ENCODE data around the gene ST3GAL5. TPM values are rescaled to one million over a fixed set of nuclear protein-coding genes. Genes with fewer than 3 reads are reported as not detected.

Gene ST3GAL5
- total and polyA plus RNA-seq, 2 of the 8 experiments (the other 6 are each of a cell fraction or from before 2014, with no cell fraction given): 1.9 to 4.5 TPM

DNA sequence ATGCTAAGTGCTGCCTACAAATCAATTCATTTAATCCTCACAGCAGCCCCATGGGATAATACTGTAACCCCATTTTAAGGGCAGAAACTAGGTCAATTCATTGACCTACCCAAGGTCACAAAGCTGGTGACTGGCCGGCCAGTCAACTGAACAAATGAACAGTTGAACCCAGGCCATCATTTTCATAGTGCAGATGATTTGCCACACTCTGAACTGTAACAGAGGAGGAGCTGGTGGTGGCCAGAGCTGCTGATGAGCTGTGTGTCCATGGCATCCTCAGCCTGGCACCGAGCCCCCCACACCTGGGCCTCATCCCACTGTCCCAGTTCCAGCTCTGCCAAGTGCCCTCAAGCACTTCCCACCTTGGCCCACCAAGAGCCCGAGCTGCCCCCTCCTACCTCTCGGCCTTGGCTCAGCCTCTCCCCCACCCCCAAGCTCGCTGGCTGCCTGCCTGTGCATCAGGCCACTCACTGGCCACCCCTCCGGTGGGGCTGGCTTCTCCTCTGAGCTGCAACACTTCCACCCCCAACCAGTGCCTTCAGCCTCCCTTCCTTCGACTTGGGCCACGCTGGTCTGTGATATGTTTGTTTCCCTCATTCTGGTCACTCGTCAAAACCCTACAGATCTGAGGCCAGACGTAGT, 76.6 kb downstream of the ST3GAL5 start:
- Histone ChIP-seq H3K56ac (replicated peaks; ENCODE audit: insufficient read length, low read depth, low read length) (no peak overlapping the region), H3K27ac (ENCODE audit: low read depth, low read length) (no peak overlapping the region), H3K18ac (ENCODE audit: extremely low read depth, low read length) (no peak overlapping the region), H2BK20ac (ENCODE audit: low read length) (no peak overlapping the region), H3K4ac (replicated peaks; ENCODE audit: insufficient read length, low read depth, low read length) (no peak overlapping the region), H2BK15ac (ENCODE audit: low read length) (peak overlapping the region; percentile 32; the same call in 1 of the 2 replicates), H3K4me2 (ENCODE audit: insufficient read depth in 1 of 2, low read depth in 2 of 2, low read length in 2 of 2) (no peak overlapping the region), H3K23me2 (ENCODE audit: low read depth, low read length) (no peaks in the 10 kb centered on the region), H4K5ac (ENCODE audit: insufficient read length, low read depth, low read length) (no peak overlapping the region), H4K8ac (ENCODE audit: extremely low read depth, insufficient read depth, low read length) (no peak overlapping the region), H2AFZ (ENCODE audit: low read length) (no peak overlapping the region), H2BK12ac (ENCODE audit: low read depth, low read length) (no peak overlapping the region), H3K9ac (replicated peaks in 1 of 4; ENCODE audit: extremely low read depth in 1 of 4, low read depth in 3 of 4, low read length in 3 of 4) (no peak overlapping the region), H3K36me3 (ENCODE audit: control insufficient read depth in 2 of 4, insufficient read depth in 4 of 4, low read length in 3 of 4) (no peaks in the 10 kb centered on the region), H3K27me3 (replicated peaks in 1 of 4; ENCODE audit: control insufficient read depth in 3 of 4, extremely low read depth in 1 of 4, insufficient read depth in 3 of 4, low read length in 3 of 4) (no peaks in the 10 kb centered on the region), H3K23ac (ENCODE audit: insufficient read length) (no peak overlapping the region), H3K79me1 (ENCODE audit: low read depth, low read length) (no peaks in the 10 kb centered on the region), H4K20me1 (replicated peaks in 1 of 2; ENCODE audit: control insufficient read depth in 1 of 2, insufficient read depth in 2 of 2, low read length in 2 of 2) (no peaks in the 10 kb centered on the region), H4K91ac (replicated peaks; ENCODE audit: insufficient read length, low read length) (no peak overlapping the region), H2AK5ac (ENCODE audit: low read depth, low read length) (no peak overlapping the region), H3K4me3 (ENCODE audit: extremely low read depth in 1 of 4, insufficient read depth in 2 of 4, low read depth in 3 of 4, low read length in 4 of 4) (no peak overlapping the region), H2BK5ac (ENCODE audit: low read depth, low read length) (no peak overlapping the region), H3K9me3 (ENCODE audit: insufficient read depth in 2 of 2, low read depth in 1 of 2, low read length in 1 of 2) (no peaks in the 10 kb centered on the region), H3K14ac (ENCODE audit: insufficient read length) (no peak overlapping the region), H2BK120ac (replicated peaks; ENCODE audit: low read depth, low read length) (no peak overlapping the region), H3K79me2 (ENCODE audit: control insufficient read depth in 1 of 2, insufficient read depth in 2 of 2, low read length in 2 of 2) (no peaks in the 10 kb centered on the region), H3K4me1 (replicated peaks in 1 of 4; ENCODE audit: control insufficient read depth in 3 of 4, insufficient read depth in 4 of 4, low read length in 3 of 4) (no peaks in the 10 kb centered on the region; a peak in 1 of 7 replicates)
- ChIA-PET POLR2A (ENCODE audit: partially characterized antibody) (interaction anchor here (1.2 kb wide), 1 partner anchor 151 kb away, joined by 3 read pairs; no protein-coding TSS in a partner anchor), CTCF (ENCODE audit: partially characterized antibody) (interaction anchor here (0.7 to 11.2 kb wide), 21 partner anchors 8 to 267 kb away, joined by 3 to 128 read pairs (median 7); partner anchors contain the start of gene ATOH8)
- DNase-seq (ENCODE audit: low read depth in 1 of 2, low spot score in 2 of 2) (no peak), FAIRE-seq (no peak)
- 86% methylated on average over 10 of the region's 10 CpGs; no CpG with 5 or more reads in 1 of the 2 experiments for WGBS, 2 experiments (ENCODE audit: extremely low coverage in 1 of 2, insufficient coverage in 1 of 2, insufficient read length in 1 of 2, insufficient replicate concordance in 2 of 2, low coverage in 1 of 2, low lambda C conversion rate in 2 of 2, missing lambda C conversion rate in 1 of 2)
- no peak for TF ChIP-seq MAFK (IDR thresholded peaks at IDR 0.05; ENCODE audit: low read depth, low read length)
- no peak for TF ChIP-seq PHF8 (conservative IDR thresholded peaks at IDR 0.05; ENCODE audit: low read depth, low read length)
- no peak for TF ChIP-seq GTF2F1 (IDR thresholded peaks at IDR 0.05; ENCODE audit: borderline replicate concordance, low read depth, low read length)
- TF ChIP-seq TBP (IDR thresholded peaks at IDR 0.05; ENCODE audit: low read depth, low read length): no peak
- no peak for TF ChIP-seq CEBPB (IDR thresholded peaks at IDR 0.05; ENCODE audit: low read depth, low read length)
- TF ChIP-seq SP4 (IDR thresholded peaks at IDR 0.05; ENCODE audit: low read length): no peak

Measured in H1 (cell line).